ENCODE measurements around the gene SLC1A1.

The SLC1A1 gene

GRCh38 chr9:4502444-4502843 lies 12.2 kb downstream of the SLC1A1 start:
- no peak overlapping the region for H3K9ac ChIP-seq (ENCODE audit: low read length)
- H4K91ac ChIP-seq (ENCODE audit: low read depth, low read length), result no peak overlapping the region
- no peaks in the 10 kb centered on the region for H3K79me2 ChIP-seq (ENCODE audit: control insufficient read depth, insufficient read depth, low read length, poor library complexity)
- H2AK5ac ChIP-seq (ENCODE audit: low read length), result no peak overlapping the region
- no peaks in the 10 kb centered on the region for H3K27me3 ChIP-seq (ENCODE audit: insufficient read depth, low read length)
- H3K23ac ChIP-seq (ENCODE audit: low read length), result no peak overlapping the region
- H2BK12ac ChIP-seq (ENCODE audit: low read length), result no peak overlapping the region
- H3K18ac ChIP-seq (ENCODE audit: low read length), result no peak overlapping the region
- no peak for DNase-seq
- no peaks in the 10 kb centered on the region for H3K36me3 ChIP-seq (ENCODE audit: control insufficient read depth in 1 of 2, insufficient read depth in 2 of 2, low read length in 2 of 2)
- no peak overlapping the region for H3K14ac ChIP-seq (ENCODE audit: low read length)
- no peak overlapping the region for H2AFZ ChIP-seq (ENCODE audit: insufficient read depth, low read length, poor library complexity)
- H4K12ac ChIP-seq (ENCODE audit: low read depth, low read length), result no peak overlapping the region
- no peak overlapping the region for H2BK120ac ChIP-seq (ENCODE audit: insufficient read depth, low read length, poor library complexity)
- no CpG with 5 or more reads among the region's 1 CpG for WGBS (ENCODE audit: extremely low coverage, insufficient coverage, insufficient read length)
- no peak overlapping the region for H3K4ac ChIP-seq (ENCODE audit: low read depth, low read length)
- no peak overlapping the region for H2BK5ac ChIP-seq (ENCODE audit: low read depth, low read length, poor library complexity)
- no peaks in the 10 kb centered on the region for H3K79me1 ChIP-seq (ENCODE audit: low read length)
- no peaks in the 10 kb centered on the region for H3K4me1 ChIP-seq (ENCODE audit: control insufficient read depth in 1 of 2, insufficient read depth in 2 of 2, low read length in 2 of 2)
- no peak overlapping the region for H3K27ac ChIP-seq (ENCODE audit: low read depth, low read length)
- no peaks in the 10 kb centered on the region for H3K9me3 ChIP-seq (ENCODE audit: insufficient read depth, low read depth, low read length)
- no peak overlapping the region for H3K4me2 ChIP-seq (ENCODE audit: low read length)
- no peak overlapping the region for H4K8ac ChIP-seq (ENCODE audit: low read depth, low read length)
- H3K4me3 ChIP-seq (ENCODE audit: low read depth, low read length), result no peak overlapping the region

GRCh38 chr9:4503103-4503502 lies 12.8 kb downstream of the SLC1A1 start:
- no peak overlapping the region for H4K12ac ChIP-seq (ENCODE audit: low read depth, low read length)
- no peaks in the 10 kb centered on the region for H3K36me3 ChIP-seq (ENCODE audit: control insufficient read depth in 1 of 2, insufficient read depth in 2 of 2, low read length in 2 of 2)
- no peak overlapping the region for H2AFZ ChIP-seq (ENCODE audit: insufficient read depth, low read length, poor library complexity)
- H3K27ac ChIP-seq (ENCODE audit: low read depth, low read length), result no peak overlapping the region
- no peak overlapping the region for H3K23ac ChIP-seq (ENCODE audit: low read length)
- H3K14ac ChIP-seq (ENCODE audit: low read length), result no peak overlapping the region
- WGBS (ENCODE audit: extremely low coverage, insufficient coverage, insufficient read length), result no CpG with 5 or more reads among the region's 2 CpGs
- no peak overlapping the region for H2BK12ac ChIP-seq (ENCODE audit: low read length)
- H3K9me3 ChIP-seq (ENCODE audit: insufficient read depth, low read depth, low read length), result no peaks in the 10 kb centered on the region
- no peak overlapping the region for H3K18ac ChIP-seq (ENCODE audit: low read length)
- no peak overlapping the region for H4K91ac ChIP-seq (ENCODE audit: low read depth, low read length)
- H3K4me3 ChIP-seq (ENCODE audit: low read depth, low read length), result no peak overlapping the region
- DNase-seq, result no peak
- H3K79me2 ChIP-seq (ENCODE audit: control insufficient read depth, insufficient read depth, low read length, poor library complexity), result no peaks in the 10 kb centered on the region
- no peaks in the 10 kb centered on the region for H3K4me1 ChIP-seq (ENCODE audit: control insufficient read depth in 1 of 2, insufficient read depth in 2 of 2, low read length in 2 of 2)
- no peak overlapping the region for H4K8ac ChIP-seq (ENCODE audit: low read depth, low read length)
- no peaks in the 10 kb centered on the region for H3K79me1 ChIP-seq (ENCODE audit: low read length)
- H2AK5ac ChIP-seq (ENCODE audit: low read length), result no peak overlapping the region
- H2BK5ac ChIP-seq (ENCODE audit: low read depth, low read length, poor library complexity), result no peak overlapping the region
- H2BK120ac ChIP-seq (ENCODE audit: insufficient read depth, low read length, poor library complexity), result no peak overlapping the region
- H3K27me3 ChIP-seq (ENCODE audit: insufficient read depth, low read length), result no peaks in the 10 kb centered on the region
- H3K9ac ChIP-seq (ENCODE audit: low read length), result no peak overlapping the region
- H3K4ac ChIP-seq (ENCODE audit: low read depth, low read length), result no peak overlapping the region
- no peak overlapping the region for H3K4me2 ChIP-seq (ENCODE audit: low read length)

GRCh38 chr9:4504250-4504649 lies 14.0 kb downstream of the SLC1A1 start:
- no peaks in the 10 kb centered on the region for H3K9me3 ChIP-seq (ENCODE audit: insufficient read depth, low read depth, low read length)
- no peak overlapping the region for H3K9ac ChIP-seq (ENCODE audit: low read length)
- H2BK5ac ChIP-seq (ENCODE audit: low read depth, low read length, poor library complexity), result no peak overlapping the region
- no peaks in the 10 kb centered on the region for H3K27me3 ChIP-seq (ENCODE audit: insufficient read depth, low read length)
- no peak overlapping the region for H2AFZ ChIP-seq (ENCODE audit: insufficient read depth, low read length, poor library complexity)
- no peak overlapping the region for H2AK5ac ChIP-seq (ENCODE audit: low read length)
- DNase-seq, result no peak
- H3K4me2 ChIP-seq (ENCODE audit: low read length), result no peak overlapping the region
- no peak overlapping the region for H4K12ac ChIP-seq (ENCODE audit: low read depth, low read length)
- no peak overlapping the region for H3K14ac ChIP-seq (ENCODE audit: low read length)
- H3K4me3 ChIP-seq (ENCODE audit: low read depth, low read length), result no peak overlapping the region
- no peak overlapping the region for H2BK12ac ChIP-seq (ENCODE audit: low read length)
- H3K23ac ChIP-seq (ENCODE audit: low read length), result no peak overlapping the region
- peaks cover 0 to 3% of the 10 kb centered on the region in 2 experiments for H3K4me1 ChIP-seq (ENCODE audit: control insufficient read depth in 1 of 2, insufficient read depth in 2 of 2, low read length in 2 of 2)
- no peak overlapping the region for H4K8ac ChIP-seq (ENCODE audit: low read depth, low read length)
- no peak overlapping the region for H3K18ac ChIP-seq (ENCODE audit: low read length)
- no peaks in the 10 kb centered on the region for H3K36me3 ChIP-seq (ENCODE audit: control insufficient read depth in 1 of 2, insufficient read depth in 2 of 2, low read length in 2 of 2)
- H4K91ac ChIP-seq (ENCODE audit: low read depth, low read length), result no peak overlapping the region
- H3K79me1 ChIP-seq (ENCODE audit: low read length), result no peaks in the 10 kb centered on the region
- no peak overlapping the region for H2BK120ac ChIP-seq (ENCODE audit: insufficient read depth, low read length, poor library complexity)
- H3K27ac ChIP-seq (ENCODE audit: low read depth, low read length), result no peak overlapping the region
- no peaks in the 10 kb centered on the region for H3K79me2 ChIP-seq (ENCODE audit: control insufficient read depth, insufficient read depth, low read length, poor library complexity)
- no CpG with 5 or more reads among the region's 4 CpGs for WGBS (ENCODE audit: extremely low coverage, insufficient coverage, insufficient read length)
- H3K4ac ChIP-seq (ENCODE audit: low read depth, low read length), result no peak overlapping the region

GRCh38 chr9:4506490-4506889 lies 16.2 kb downstream of the SLC1A1 start:
- DNase-seq, result no peak
- Histone ChIP-seq H3K14ac (ENCODE audit: low read length) (no peak overlapping the region), H3K4me2 (ENCODE audit: low read length) (no peak overlapping the region), H3K27ac (ENCODE audit: low read depth, low read length) (no peak overlapping the region), H2AK5ac (ENCODE audit: low read length) (no peak overlapping the region), H3K18ac (ENCODE audit: low read length) (no peak overlapping the region), H4K91ac (ENCODE audit: low read depth, low read length) (no peak overlapping the region), H3K79me1 (ENCODE audit: low read length) (no peaks in the 10 kb centered on the region), H2BK5ac (ENCODE audit: low read depth, low read length, poor library complexity) (no peak overlapping the region), H2AFZ (ENCODE audit: insufficient read depth, low read length, poor library complexity) (no peak overlapping the region), H2BK120ac (ENCODE audit: insufficient read depth, low read length, poor library complexity) (no peak overlapping the region), H3K27me3 (ENCODE audit: insufficient read depth, low read length) (no peaks in the 10 kb centered on the region), H2BK12ac (ENCODE audit: low read length) (no peak overlapping the region), H3K79me2 (ENCODE audit: control insufficient read depth, insufficient read depth, low read length, poor library complexity) (no peaks in the 10 kb centered on the region), H3K4me1 (ENCODE audit: control insufficient read depth in 1 of 2, insufficient read depth in 2 of 2, low read length in 2 of 2) (peaks cover 0 to 3% of the 10 kb centered on the region in 2 experiments), H3K4me3 (ENCODE audit: low read depth, low read length) (no peak overlapping the region), H3K9me3 (ENCODE audit: insufficient read depth, low read depth, low read length) (no peaks in the 10 kb centered on the region), H3K23ac (ENCODE audit: low read length) (no peak overlapping the region), H4K12ac (ENCODE audit: low read depth, low read length) (no peak overlapping the region), H3K9ac (ENCODE audit: low read length) (no peak overlapping the region), H3K36me3 (ENCODE audit: control insufficient read depth in 1 of 2, insufficient read depth in 2 of 2, low read length in 2 of 2) (no peaks in the 10 kb centered on the region), H3K4ac (ENCODE audit: low read depth, low read length) (no peak overlapping the region), H4K8ac (ENCODE audit: low read depth, low read length) (no peak overlapping the region)
- WGBS (ENCODE audit: extremely low coverage, insufficient coverage, insufficient read length), result no CpG with 5 or more reads among the region's 1 CpG
